GM19328 (cell line): Measurements from ENCODE around the gene CISD3.
A peak's percentile ranks its signal among the peaks of the same experiment; 100 is the strongest.

Source experiments
- ATAC-seq: cut with Tn5 transposase; IDR thresholded peaks from one replicate; pipeline ENCODE4 v1.9.1; 2021; ENCODE audit warnings: mild to moderate bottlenecking, moderate library complexity; ENCODE audit not compliant: unreplicated experiment

Gene CISD3

GRCh38 chr17:38742411-38743308, 12.5 kb downstream of the CISD3 start:
- ATAC-seq = no peak

- ATAC-seq = no peak
Measured at GRCh38 chr17:38743556-38744171, 13.5 kb downstream of the CISD3 start.

- no peak for ATAC-seq
Measured at GRCh38 chr17:38745545-38745944, 15.4 kb downstream of the CISD3 start.

- no peak for ATAC-seq
Measured at GRCh38 chr17:38746004-38746848, 16.1 kb downstream of the CISD3 start.

GRCh38 chr17:38746849-38747462, 16.8 kb downstream of the CISD3 start:
- ATAC-seq = no peak

GRCh38 chr17:38747463-38748148, 17.5 kb downstream of the CISD3 start:
- no peak for ATAC-seq

- ATAC-seq = no peak
Measured at GRCh38 chr17:38748149-38748891, 18.2 kb downstream of the CISD3 start, which contains the start of gene PCGF2. TSS of gene PCGF2 (minus strand) at chr17:38748336. CDS start at chr17:38740402, 7,934 bp downstream.

- no peak for ATAC-seq
Measured at GRCh38 chr17:38748892-38749222, 18.7 kb downstream of the CISD3 start.

GRCh38 chr17:38749223-38750043, 19.3 kb downstream of the CISD3 start:
- ATAC-seq = no peak

GRCh38 chr17:38750044-38750311, 19.8 kb downstream of the CISD3 start:
- no peak for ATAC-seq

- ATAC-seq = no peak
Measured at GRCh38 chr17:38750312-38751121, 20.4 kb downstream of the CISD3 start.

- ATAC-seq = no peak
Measured at GRCh38 chr17:38751144-38751807, 21.1 kb downstream of the CISD3 start.

- peak; percentile 7 for ATAC-seq
Measured at GRCh38 chr17:38751808-38752307, 21.7 kb downstream of the CISD3 start.

- ATAC-seq = peak; percentile 85
Measured at GRCh38 chr17:38752308-38753070, 22.3 kb downstream of the CISD3 start, which contains the start of gene PSMB3. TSS of gene PSMB3 (plus strand) at chr17:38752741. CDS start at chr17:38752827, 86 bp downstream.

- ATAC-seq = no peak
Measured at GRCh38 chr17:38753071-38753506, 22.9 kb downstream of the CISD3 start.

- no peak for ATAC-seq
Measured at GRCh38 chr17:38761612-38762011, 31.5 kb downstream of the CISD3 start.

GRCh38 chr17:38762231-38762630, 32.1 kb downstream of the CISD3 start:
- no peak for ATAC-seq
